ENCODE data around the gene MANSC1.
"Not testable (repeated sequence)": the region's sequence is repeated elsewhere in the genome, so short reads cannot be mapped to it uniquely, and the experiment has no call there.

Gene MANSC1

DNA sequence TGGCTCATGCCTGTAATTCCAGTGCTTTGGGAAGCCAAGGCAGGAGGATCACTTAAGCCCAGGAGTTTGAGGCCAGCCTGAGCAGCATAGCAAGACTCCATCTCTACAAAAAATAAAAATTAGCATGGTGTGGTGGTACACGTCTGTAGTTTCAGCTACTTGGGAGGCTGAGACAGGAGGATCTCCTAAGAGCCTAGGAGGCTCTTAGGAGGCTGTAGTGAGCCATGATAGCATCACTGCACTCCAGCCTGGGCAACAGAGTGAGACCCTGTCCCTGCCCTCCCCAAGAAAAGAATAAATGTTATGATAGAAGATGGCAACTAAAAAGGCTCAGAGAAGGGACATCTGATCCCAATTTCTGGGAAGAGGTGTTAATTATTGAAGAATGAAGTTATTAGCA lies 3.2 kb upstream of the MANSC1 start:
- peaks cover 54 to 55% of the 10 kb centered on the region in 2 experiments for H3K4me1 ChIP-seq (ENCODE audit: control insufficient read depth in 1 of 2, insufficient read depth in 1 of 2, low read depth in 1 of 2, low read length in 1 of 2)
- no peaks in the 10 kb centered on the region for H3K9me3 ChIP-seq
- TF ChIP-seq, protein P1, sequence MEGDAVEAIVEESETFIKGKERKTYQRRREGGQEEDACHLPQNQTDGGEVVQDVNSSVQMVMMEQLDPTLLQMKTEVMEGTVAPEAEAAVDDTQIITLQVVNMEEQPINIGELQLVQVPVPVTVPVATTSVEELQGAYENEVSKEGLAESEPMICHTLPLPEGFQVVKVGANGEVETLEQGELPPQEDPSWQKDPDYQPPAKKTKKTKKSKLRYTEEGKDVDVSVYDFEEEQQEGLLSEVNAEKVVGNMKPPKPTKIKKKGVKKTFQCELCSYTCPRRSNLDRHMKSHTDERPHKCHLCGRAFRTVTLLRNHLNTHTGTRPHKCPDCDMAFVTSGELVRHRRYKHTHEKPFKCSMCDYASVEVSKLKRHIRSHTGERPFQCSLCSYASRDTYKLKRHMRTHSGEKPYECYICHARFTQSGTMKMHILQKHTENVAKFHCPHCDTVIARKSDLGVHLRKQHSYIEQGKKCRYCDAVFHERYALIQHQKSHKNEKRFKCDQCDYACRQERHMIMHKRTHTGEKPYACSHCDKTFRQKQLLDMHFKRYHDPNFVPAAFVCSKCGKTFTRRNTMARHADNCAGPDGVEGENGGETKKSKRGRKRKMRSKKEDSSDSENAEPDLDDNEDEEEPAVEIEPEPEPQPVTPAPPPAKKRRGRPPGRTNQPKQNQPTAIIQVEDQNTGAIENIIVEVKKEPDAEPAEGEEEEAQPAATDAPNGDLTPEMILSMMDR (IDR thresholded peaks at IDR 0.05), result no peak
- H3K4me3 ChIP-seq (ENCODE audit: low read depth in 1 of 2, low read length in 1 of 2), result no peak overlapping the region
- no peaks in the 10 kb centered on the region for H3K36me3 ChIP-seq
- H3K27ac ChIP-seq, result no peak overlapping the region
- no peaks in the 10 kb centered on the region for H3K27me3 ChIP-seq

DNA sequence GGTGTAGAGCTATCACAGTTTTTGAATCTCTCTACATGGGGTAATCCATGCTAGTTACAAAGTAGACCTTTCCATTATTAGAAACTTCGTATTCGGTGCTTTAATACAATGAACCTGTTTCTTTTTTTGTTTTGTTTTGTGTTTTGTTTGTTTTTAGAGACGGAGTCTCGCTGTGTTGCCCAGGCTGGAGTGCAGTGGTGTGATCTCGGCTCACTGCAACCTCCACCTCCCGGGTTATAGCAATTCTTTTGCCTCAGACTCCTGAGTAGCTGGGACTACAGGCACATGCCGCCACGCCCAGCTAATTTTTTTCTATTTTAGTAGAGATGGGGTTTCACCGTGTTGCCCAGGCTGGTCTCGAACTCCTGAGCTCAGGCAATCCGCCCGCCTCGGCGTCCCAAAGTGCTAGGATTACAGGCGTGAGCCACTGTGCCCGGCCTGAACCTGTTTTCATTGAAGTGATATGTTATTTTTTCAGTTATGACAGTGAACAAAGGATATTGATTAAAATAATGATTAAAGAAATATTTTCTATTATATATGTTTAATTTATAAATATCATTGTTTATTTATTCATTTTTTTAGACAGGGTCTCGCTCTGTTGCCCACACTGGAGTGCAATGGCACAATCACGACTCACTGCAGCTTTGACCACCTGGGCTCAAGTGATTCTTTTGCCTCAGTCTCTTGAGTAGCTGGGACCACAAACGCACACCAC lies 1.6 kb upstream of the MANSC1 start:
- H3K36me3 ChIP-seq; H3K9me3 ChIP-seq; H3K27me3 ChIP-seq; H3K4me3 ChIP-seq (ENCODE audit: low read depth in 1 of 2, low read length in 1 of 2): not testable (repeated sequence)
- Histone ChIP-seq H3K4me1 (ENCODE audit: control insufficient read depth in 1 of 2, insufficient read depth in 1 of 2, low read depth in 1 of 2, low read length in 1 of 2) (peaks cover 59 to 61% of the 10 kb centered on the region in 2 experiments), H3K27ac (peak overlapping the region; percentile 95)

DNA sequence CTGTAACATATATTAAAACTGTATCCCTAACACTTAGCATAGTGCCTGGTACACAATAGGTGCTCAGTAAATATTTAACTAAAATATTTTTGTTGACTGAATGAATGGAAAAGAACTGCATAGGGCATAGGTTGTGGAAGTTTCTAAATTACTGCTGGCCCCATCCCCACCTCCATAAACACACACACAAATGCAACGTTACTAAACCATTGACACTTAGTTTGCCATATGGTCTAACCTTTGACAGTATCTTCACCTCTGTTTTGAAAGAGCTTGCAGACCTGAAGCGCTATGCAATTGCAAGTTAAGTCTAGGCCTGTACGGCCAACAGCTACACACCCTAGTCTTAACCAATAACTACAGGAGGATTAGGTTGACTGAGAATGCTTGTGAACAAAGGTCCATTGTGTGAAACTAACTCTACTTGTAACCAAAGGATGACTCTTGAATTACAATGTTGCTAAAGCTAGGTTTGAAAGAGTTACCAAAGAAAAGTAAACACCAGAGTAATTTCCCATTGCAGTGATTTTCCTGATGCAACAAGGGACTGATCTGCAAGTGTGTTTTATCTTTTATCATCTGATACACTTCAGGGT lies 924 bp upstream of the MANSC1 start:
- Histone ChIP-seq H3K27me3 (no peaks in the 10 kb centered on the region), H3K4me3 (ENCODE audit: low read depth in 1 of 2, low read length in 1 of 2) (peak overlapping the region; percentile 70 to 75), H3K9me3 (no peaks in the 10 kb centered on the region), H3K36me3 (peaks cover 5% of the 10 kb centered on the region), H3K4me1 (ENCODE audit: control insufficient read depth in 1 of 2, insufficient read depth in 1 of 2, low read depth in 1 of 2, low read length in 1 of 2) (peaks cover 56 to 60% of the 10 kb centered on the region in 2 experiments), H3K27ac (peak overlapping the region; percentile 95)
- TF ChIP-seq, protein P1 (IDR thresholded peaks at IDR 0.05), result no peak

DNA sequence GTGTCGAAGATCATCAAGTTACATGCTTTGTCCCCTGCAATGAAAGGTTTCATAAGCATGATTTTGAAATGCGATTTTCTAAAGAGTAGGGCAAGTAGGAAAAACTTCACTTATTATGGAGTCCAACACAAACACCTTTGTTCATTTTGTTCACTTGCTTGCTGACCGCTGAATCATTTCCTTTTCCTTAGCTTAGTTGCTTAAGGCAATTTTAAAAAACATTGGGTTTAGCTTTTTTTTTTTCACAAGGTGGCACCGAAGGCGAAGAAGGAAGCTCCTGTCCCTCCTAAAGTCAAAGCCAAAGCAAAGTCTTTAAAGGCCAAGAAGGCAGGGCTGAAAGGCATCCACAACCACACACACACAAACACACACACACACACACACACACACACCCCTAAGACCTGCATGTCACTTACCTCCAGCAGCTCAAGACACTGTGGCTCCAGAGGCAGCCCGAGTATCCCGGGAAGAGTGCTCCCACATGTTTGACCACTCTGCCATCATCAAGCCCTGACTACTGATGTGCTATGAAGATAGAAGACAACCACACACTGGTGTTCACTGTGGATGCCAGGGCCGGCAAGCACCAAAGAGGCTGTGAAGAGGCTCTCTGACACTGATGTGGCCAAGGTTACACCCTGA lies 11.4 kb downstream of the MANSC1 start:
- Histone ChIP-seq H3K36me3 (peaks cover 48% of the 10 kb centered on the region), H3K27me3 (no peaks in the 10 kb centered on the region), H3K27ac (peak overlapping the region; percentile 93), H3K4me3 (ENCODE audit: low read depth in 1 of 2, low read length in 1 of 2) (peak overlapping the region; percentile 58 to 59), H3K9me3 (no peaks in the 10 kb centered on the region), H3K4me1 (ENCODE audit: control insufficient read depth in 1 of 2, insufficient read depth in 1 of 2, low read depth in 1 of 2, low read length in 1 of 2) (peaks cover 71 to 76% of the 10 kb centered on the region in 2 experiments)
- TF ChIP-seq, protein P1 (IDR thresholded peaks at IDR 0.05), result no peak

DNA sequence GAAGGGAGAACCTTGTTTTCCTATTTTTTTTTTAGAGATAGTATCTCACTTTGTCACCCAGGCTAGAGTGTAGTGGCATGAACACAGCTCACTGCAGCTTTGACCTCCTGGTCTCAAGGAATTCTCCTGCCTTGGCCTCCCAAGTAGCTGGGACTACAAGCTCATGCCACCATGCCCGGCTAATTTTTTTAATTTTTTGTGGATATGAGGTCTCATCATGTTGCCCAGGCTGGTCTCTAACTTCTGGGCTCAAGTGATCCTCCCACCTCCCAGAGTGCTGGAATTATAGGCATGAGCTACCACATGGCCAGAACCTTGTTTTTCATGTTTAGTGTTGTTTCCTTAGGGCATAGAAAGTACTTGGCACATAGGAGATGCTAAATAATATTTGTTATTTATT lies 13.5 kb downstream of the MANSC1 start:
- peak overlapping the region; percentile 93 for H3K27ac ChIP-seq
- TF ChIP-seq, protein P1 (IDR thresholded peaks at IDR 0.05), result no peak
- H3K4me3 ChIP-seq (ENCODE audit: low read depth in 1 of 2, low read length in 1 of 2), result peak overlapping the region; percentile 58 to 59
- peaks cover 77 to 81% of the 10 kb centered on the region in 2 experiments for H3K4me1 ChIP-seq (ENCODE audit: control insufficient read depth in 1 of 2, insufficient read depth in 1 of 2, low read depth in 1 of 2, low read length in 1 of 2)
- H3K27me3 ChIP-seq, result no peaks in the 10 kb centered on the region
- peaks cover 44% of the 10 kb centered on the region for H3K36me3 ChIP-seq
- H3K9me3 ChIP-seq, result no peaks in the 10 kb centered on the region

DNA sequence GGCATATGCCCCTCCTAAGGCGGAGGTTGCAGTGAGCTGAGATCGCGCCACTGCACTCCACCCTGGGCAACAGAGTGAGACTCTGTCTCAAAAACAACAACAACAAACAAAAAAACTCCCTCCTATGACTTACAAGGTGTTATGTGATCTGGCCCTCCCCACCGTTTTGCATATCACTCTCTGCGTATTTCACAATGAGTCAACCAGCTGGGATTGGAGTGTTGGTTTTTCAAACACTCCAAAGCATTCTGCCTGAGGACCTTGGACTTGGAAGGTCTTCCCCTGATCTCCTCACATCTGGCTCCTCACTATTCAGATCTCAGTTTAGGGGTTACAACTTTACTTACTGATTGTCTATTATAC lies 14.0 kb downstream of the MANSC1 start:
- Histone ChIP-seq H3K36me3 (peaks cover 44% of the 10 kb centered on the region), H3K27ac (peak overlapping the region; percentile 93), H3K4me1 (ENCODE audit: control insufficient read depth in 1 of 2, insufficient read depth in 1 of 2, low read depth in 1 of 2, low read length in 1 of 2) (peaks cover 77% of the 10 kb centered on the region in 2 experiments), H3K4me3 (ENCODE audit: low read depth in 1 of 2, low read length in 1 of 2) (peak overlapping the region; percentile 4 to 58), H3K27me3 (no peaks in the 10 kb centered on the region), H3K9me3 (no peaks in the 10 kb centered on the region)
- TF ChIP-seq, protein P1 (IDR thresholded peaks at IDR 0.05), result no peak
